ENCODE data around the gene ADGRD1.

Gene ADGRD1

DNA sequence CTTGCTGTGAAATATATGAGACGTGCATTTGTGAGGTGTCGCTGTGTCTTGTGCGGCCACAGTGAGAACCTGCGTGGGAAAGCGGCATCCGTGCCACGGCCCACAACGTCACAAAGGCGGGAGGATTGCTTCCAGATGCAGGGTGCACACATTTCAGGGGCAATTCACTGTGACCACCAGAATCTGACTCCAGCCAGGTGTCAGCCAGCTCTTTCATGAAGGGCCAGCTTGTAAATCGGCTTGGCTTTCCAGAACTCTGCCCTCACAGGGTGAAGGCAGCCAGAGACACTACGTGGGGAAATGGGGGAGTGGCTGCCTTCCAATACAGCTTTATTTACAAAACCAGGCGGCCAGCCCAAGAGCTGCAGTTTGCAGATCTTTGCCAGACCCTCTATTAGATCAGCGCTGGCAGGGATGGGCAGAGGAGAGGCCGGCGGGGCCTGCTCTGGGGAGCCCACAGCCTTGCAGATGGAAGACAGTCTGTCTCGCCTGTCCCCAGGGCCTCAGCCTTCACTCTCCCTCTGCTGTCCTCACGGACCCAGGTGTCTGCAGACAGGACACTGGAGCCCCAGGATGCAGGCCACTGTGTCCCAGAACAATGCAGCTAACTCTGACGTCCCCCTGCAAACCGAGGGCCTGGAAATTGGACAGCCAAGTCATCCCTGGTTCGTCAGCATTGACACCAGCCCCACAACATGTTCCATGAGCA, 53.5 kb downstream of the ADGRD1 start:
- no peak for TF ChIP-seq MYC (IDR thresholded peaks at IDR 0.05; ENCODE audit: low read depth, low read length)
- no peak for TF ChIP-seq POLR2A (IDR thresholded peaks at IDR 0.05; ENCODE audit: extremely low read depth, insufficient read length)
- TF ChIP-seq, protein P1, sequence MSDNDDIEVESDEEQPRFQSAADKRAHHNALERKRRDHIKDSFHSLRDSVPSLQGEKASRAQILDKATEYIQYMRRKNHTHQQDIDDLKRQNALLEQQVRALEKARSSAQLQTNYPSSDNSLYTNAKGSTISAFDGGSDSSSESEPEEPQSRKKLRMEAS (IDR thresholded peaks at IDR 0.05; ENCODE audit: low read depth, low read length): no peak
- TF ChIP-seq, protein P2, sequence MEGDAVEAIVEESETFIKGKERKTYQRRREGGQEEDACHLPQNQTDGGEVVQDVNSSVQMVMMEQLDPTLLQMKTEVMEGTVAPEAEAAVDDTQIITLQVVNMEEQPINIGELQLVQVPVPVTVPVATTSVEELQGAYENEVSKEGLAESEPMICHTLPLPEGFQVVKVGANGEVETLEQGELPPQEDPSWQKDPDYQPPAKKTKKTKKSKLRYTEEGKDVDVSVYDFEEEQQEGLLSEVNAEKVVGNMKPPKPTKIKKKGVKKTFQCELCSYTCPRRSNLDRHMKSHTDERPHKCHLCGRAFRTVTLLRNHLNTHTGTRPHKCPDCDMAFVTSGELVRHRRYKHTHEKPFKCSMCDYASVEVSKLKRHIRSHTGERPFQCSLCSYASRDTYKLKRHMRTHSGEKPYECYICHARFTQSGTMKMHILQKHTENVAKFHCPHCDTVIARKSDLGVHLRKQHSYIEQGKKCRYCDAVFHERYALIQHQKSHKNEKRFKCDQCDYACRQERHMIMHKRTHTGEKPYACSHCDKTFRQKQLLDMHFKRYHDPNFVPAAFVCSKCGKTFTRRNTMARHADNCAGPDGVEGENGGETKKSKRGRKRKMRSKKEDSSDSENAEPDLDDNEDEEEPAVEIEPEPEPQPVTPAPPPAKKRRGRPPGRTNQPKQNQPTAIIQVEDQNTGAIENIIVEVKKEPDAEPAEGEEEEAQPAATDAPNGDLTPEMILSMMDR (IDR thresholded peaks at IDR 0.05; ENCODE audit: low read depth, low read length): no peak
- H3K4me3 ChIP-seq (ENCODE audit: low read depth, low read length): no peak overlapping the region
- DNase-seq (ENCODE audit: low read depth): no peak

DNA sequence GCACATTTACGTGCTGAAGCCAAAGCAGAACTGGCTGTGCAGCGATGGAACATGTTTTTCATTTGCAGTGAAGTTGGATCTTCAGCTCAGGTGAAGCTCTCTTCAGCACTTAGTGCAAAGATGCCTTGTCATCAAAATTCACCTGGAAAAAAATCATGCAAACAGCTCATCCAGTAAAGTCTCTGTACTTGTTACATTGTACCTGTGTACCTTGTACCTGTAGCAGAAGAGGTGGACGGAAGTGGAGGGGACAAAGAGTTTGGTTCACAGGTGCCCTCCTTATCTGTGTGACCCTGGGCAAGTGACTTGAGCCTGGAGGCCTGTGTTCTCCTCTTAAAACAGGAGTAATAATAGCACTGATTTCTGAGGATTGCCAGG, 54.0 kb downstream of the ADGRD1 start:
- no peak for DNase-seq (ENCODE audit: low read depth)
- TF ChIP-seq MYC (IDR thresholded peaks at IDR 0.05; ENCODE audit: low read depth, low read length) (no peak), POLR2A (IDR thresholded peaks at IDR 0.05; ENCODE audit: extremely low read depth, insufficient read length) (no peak)
- TF ChIP-seq, protein P2 (IDR thresholded peaks at IDR 0.05; ENCODE audit: low read depth, low read length): no peak
- TF ChIP-seq, protein P1 (IDR thresholded peaks at IDR 0.05; ENCODE audit: low read depth, low read length): no peak
- no peak overlapping the region for H3K4me3 ChIP-seq (ENCODE audit: low read depth, low read length)

DNA sequence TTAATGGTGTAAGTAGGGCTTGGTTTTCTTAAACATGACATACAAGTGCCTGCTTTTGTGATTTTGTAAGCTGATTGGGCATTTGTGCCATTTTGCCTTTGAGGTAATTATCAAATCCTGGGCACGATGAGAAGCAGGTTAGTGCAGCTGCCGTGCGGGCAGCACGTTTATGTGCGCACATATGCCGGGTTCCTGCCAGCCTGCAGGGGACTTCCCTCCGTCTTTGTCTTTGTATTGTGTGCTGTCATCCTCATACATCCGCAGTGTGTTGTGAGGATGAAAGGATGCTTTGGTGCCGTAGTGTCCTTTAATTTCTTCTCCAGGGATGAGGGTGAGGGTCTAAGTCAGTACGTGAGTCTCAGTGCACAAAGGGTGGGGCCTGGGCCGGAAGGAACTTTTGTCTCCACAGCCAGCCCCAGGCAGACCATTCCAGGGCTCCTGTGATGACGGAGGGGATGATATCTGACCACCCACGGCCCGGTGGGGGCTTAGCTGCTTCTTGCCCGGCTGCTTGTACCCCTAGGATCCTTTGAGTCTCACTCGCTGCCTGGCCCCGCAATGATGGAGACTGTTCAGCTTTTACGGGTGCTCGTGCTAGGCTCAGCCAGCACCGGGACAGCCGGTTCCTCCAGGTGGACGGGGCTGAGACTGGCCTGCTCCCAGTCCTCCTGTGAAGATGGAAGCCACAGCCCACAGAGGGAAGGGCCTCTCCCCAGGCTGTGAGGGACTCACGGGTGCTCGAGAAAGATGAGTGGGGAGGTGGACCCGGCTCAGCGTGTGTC, 54.6 kb downstream of the ADGRD1 start:
- TF ChIP-seq POLR2A (IDR thresholded peaks at IDR 0.05; ENCODE audit: extremely low read depth, insufficient read length): no peak
- TF ChIP-seq, protein P1 (IDR thresholded peaks at IDR 0.05; ENCODE audit: low read depth, low read length): no peak
- TF ChIP-seq, protein P2 (IDR thresholded peaks at IDR 0.05; ENCODE audit: low read depth, low read length): no peak
- no peak for DNase-seq (ENCODE audit: low read depth)
- H3K4me3 ChIP-seq (ENCODE audit: low read depth, low read length): no peak overlapping the region

DNA sequence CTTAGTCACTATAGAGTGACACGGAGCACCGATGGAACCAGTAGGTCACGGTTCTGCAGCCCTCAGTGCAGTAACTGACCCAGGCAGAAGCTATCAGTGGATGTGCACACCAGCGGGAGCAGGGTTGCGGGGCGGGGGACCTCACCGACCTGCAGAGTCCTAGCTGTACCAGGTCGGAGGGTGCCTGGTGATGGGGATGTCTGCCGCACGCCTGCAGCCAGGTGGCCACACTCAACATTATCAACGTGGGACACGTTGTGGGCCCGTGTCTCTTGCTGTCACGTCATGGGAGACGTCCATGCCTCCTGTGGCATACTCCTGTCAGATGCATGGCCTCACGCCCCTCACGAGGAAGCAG, 55.2 kb downstream of the ADGRD1 start:
- TF ChIP-seq MYC (IDR thresholded peaks at IDR 0.05; ENCODE audit: low read depth, low read length): no peak
- TF ChIP-seq, protein P1 (IDR thresholded peaks at IDR 0.05; ENCODE audit: low read depth, low read length): no peak
- no peak for TF ChIP-seq POLR2A (IDR thresholded peaks at IDR 0.05; ENCODE audit: extremely low read depth, insufficient read length)
- TF ChIP-seq, protein P2 (IDR thresholded peaks at IDR 0.05; ENCODE audit: low read depth, low read length): no peak

DNA sequence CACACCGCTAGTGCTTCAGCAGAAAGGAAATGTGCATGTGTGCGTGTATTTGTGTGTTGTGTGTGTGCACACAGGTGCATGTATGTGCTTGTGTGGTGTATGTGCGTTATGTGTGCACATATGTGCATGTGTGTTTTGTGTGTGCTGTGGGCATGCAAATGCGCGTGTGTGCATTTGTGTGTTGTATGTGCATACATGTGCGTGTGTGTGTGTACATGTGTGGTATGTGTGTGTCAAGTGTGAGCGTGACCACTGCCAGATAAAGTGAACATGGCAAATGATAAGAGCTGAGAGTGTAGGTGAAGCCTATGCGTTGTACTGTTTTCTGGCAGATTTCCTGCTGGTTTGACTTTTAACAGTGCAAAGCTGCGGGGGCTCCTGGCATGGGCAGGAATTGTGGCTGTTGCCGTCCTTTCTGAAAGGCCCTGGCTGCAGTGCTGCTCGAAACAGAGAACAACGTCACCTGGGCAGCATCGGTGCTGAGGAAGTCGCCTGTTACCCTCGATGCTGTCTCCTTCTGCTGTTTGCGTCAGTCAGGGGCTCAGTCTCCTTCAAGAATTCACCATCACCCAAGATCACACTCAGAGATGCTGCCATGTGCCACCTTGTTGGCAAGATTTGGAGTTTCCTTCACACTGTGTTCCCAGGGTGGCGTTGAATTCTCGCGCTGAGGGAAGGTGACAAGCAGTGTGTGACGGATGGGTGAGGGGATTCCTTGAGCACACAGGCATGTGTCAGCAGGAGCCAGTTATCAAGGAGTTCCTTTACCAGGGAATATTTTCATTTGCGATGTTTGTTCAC, 56.1 kb downstream of the ADGRD1 start:
- no peak overlapping the region for H3K4me3 ChIP-seq (ENCODE audit: low read depth, low read length)
- TF ChIP-seq POLR2A (IDR thresholded peaks at IDR 0.05; ENCODE audit: extremely low read depth, insufficient read length) (no peak), MYC (IDR thresholded peaks at IDR 0.05; ENCODE audit: low read depth, low read length) (no peak)
- TF ChIP-seq, protein P1 (IDR thresholded peaks at IDR 0.05; ENCODE audit: low read depth, low read length): no peak
- TF ChIP-seq, protein P2 (IDR thresholded peaks at IDR 0.05; ENCODE audit: low read depth, low read length): no peak
- no peak for DNase-seq (ENCODE audit: low read depth)

More for the DNA sequence above, 55.2 kb downstream of the ADGRD1 start:
- no peak for DNase-seq (ENCODE audit: low read depth)
- H3K4me3 ChIP-seq (ENCODE audit: low read depth, low read length): no peak overlapping the region

Measured in NB4 (cell line).